Activated T-cell treated with anti-CD3 and anti-CD28 coated beads, Interleukin-2, amount 50 U/mL, for 24 hours (primary cell): ENCODE results near the gene EIF2B5.

Source experiments
- DNase-seq: peaks from one replicate; pipeline ENCODE4 v3.0.0-alpha.2; 2020
- H3K27ac Mint-ChIP-seq: 2 replicates; pipeline ENCODE4 v1.8.0; 2020; ENCODE audit warnings: mild to moderate bottlenecking, mixed read lengths
- H3K27me3 Mint-ChIP-seq: 2 replicates; pipeline ENCODE4 v1.8.0; 2020; ENCODE audit warnings: mixed read lengths
- H3K36me3 Mint-ChIP-seq: 2 replicates; pipeline ENCODE4 v1.8.0; 2020; ENCODE audit warnings: low read depth, mixed read lengths
- H3K4me1 Mint-ChIP-seq: 2 replicates; pipeline ENCODE4 v1.8.0; 2020; ENCODE audit warnings: low read depth, mixed read lengths
- H3K4me3 Mint-ChIP-seq: 2 replicates; pipeline ENCODE4 v1.8.0; 2020; ENCODE audit warnings: mild to moderate bottlenecking, moderate library complexity, mixed read lengths
- H3K9me3 Mint-ChIP-seq: 2 replicates; pipeline ENCODE4 v1.8.0; 2020; ENCODE audit warnings: mixed read lengths

The EIF2B5 gene

DNA sequence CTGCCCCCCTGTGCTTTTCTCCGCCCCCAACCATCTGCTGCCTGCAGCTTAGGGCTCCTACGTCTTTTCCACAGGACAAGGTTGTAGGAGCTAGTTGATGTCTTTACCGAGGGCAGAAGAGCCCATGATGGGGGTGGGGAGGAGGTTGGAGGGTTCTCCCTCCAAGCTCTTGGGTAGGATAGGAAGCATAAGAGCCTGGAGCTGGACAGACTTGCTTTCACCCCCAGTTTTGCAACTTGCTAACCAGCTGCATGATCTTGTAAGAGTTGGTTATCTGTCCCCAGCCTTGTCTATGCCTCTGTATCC, 51.7 kb downstream of the EIF2B5 start:
- no peak for DNase-seq
- Mint-ChIP-seq H3K27ac (peak overlapping the region; percentile 98), H3K27me3 (no peaks in the 10 kb centered on the region), H3K9me3 (no peaks in the 10 kb centered on the region), H3K4me3 (peak overlapping the region; percentile 95), H3K4me1 (peaks cover 33% of the 10 kb centered on the region), H3K36me3 (peaks cover 93% of the 10 kb centered on the region)

DNA sequence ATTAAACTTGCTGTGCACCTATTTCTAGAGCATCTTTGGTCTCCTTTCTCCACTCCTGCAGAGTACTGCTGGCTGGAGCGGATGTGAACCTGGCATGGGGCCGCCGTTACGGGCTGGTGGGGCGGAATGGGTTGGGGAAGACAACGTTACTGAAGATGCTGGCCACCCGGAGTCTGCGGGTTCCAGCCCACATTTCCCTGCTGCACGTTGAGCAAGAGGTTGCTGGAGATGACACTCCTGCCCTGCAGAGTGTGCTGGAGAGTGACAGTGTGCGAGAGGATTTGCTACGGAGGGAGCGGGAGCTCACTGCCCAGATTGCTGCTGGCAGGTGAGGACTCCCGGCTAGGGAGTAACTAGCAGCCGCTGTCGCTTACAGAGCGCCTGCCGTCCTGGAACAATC, 52.9 kb downstream of the EIF2B5 start:
- no peak for DNase-seq
- peak overlapping the region; percentile 95 for H3K4me3 Mint-ChIP-seq
- peak overlapping the region; percentile 72 for H3K27ac Mint-ChIP-seq
- peaks cover 33% of the 10 kb centered on the region for H3K4me1 Mint-ChIP-seq
- H3K27me3 Mint-ChIP-seq, result no peaks in the 10 kb centered on the region
- peaks cover 93% of the 10 kb centered on the region for H3K36me3 Mint-ChIP-seq
- H3K9me3 Mint-ChIP-seq, result no peaks in the 10 kb centered on the region

DNA sequence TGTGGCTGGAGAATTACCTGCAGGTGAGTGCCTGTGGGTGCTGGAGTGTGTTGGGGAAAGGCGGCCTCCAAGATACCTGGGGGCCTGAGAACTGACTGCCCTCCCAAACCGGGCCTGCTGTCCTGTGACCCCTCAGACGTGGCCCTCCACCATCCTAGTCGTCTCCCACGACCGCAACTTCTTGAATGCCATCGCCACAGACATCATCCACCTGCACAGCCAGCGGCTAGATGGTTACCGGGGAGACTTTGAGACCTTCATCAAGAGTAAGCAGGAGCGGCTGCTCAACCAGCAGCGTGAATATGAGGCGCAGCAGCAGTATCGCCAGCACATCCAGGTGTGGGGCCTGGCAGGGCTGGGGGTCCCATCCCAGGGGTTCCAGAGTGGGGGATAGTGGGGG, 54.3 kb downstream of the EIF2B5 start:
- peaks cover 33% of the 10 kb centered on the region for H3K4me1 Mint-ChIP-seq
- peaks cover 93% of the 10 kb centered on the region for H3K36me3 Mint-ChIP-seq
- no peak overlapping the region for H3K4me3 Mint-ChIP-seq

GRCh38 chr3:184192889-184193288, 57.7 kb downstream of the EIF2B5 start:
- peak overlapping the region; percentile 41 for H3K27ac Mint-ChIP-seq
- peaks cover 13% of the 10 kb centered on the region for H3K4me1 Mint-ChIP-seq
- H3K36me3 Mint-ChIP-seq, result peaks cover 87% of the 10 kb centered on the region
- H3K27me3 Mint-ChIP-seq, result no peaks in the 10 kb centered on the region
- DNase-seq, result no peak
- no peaks in the 10 kb centered on the region for H3K9me3 Mint-ChIP-seq
- no peak overlapping the region for H3K4me3 Mint-ChIP-seq

More for the DNA sequence above, 54.3 kb downstream of the EIF2B5 start:
- H3K9me3 Mint-ChIP-seq, result no peaks in the 10 kb centered on the region
- H3K27me3 Mint-ChIP-seq, result no peaks in the 10 kb centered on the region
- DNase-seq, result no peak
- peak overlapping the region; percentile 53 for H3K27ac Mint-ChIP-seq

DNA sequence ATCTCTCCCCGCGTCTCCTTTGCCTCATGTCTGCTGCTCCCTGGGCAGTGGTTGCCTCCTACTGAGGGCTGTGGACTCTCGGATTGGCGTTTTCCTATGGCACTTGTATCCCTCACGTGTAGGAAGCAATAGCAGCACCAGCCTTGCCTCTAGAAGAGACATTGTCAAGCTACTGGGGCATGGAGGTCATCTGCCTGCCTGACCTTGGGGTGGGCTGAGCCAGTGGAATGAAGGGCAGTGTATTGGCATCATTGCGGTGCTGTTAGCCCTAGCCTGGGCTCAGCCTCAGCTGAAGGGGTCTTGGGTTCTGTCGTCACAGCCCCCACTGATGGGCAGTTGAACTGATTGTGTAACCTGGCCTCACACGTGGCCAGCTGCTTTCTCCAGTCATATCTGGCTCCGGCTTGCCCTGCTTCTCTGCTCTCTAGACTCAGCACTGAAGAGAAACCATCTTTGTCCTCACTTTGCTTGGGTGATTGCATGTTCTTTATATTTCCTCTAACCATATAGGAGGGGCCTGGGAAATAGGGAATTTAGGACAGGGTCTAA, 58.9 kb downstream of the EIF2B5 start:
- Mint-ChIP-seq H3K4me1 (peaks cover 6% of the 10 kb centered on the region), H3K27ac (peak overlapping the region; percentile 22), H3K9me3 (no peaks in the 10 kb centered on the region), H3K27me3 (no peaks in the 10 kb centered on the region), H3K36me3 (peaks cover 75% of the 10 kb centered on the region), H3K4me3 (no peak overlapping the region)
- no peak for DNase-seq
